ENCODE data around the gene SFXN3.
A peak's percentile ranks its signal among the peaks of the same experiment; 100 is the strongest.

The SFXN3 gene

DNA sequence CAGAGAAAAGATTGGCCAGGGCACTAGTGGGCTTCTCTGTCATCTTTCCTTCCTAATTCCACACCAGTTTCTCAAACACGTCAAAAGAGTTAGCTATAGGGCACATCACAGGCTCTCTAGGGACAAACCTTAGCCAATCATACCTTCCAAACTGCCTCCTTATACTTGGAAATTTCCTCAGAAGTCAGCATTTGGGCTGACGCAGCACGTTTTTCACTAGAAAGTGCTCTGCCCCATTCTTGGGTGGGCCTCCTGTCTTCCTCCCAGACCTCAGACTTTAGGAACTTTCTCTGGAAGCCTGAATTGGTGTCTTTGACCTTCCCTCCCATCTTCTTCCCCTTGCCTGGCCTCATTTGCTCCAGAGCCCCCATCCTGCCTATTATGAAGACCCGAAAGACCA is 11.1 kb downstream of the SFXN3 start:
- no peaks in the 10 kb centered on the region for H3K9me3 ChIP-seq (replicated peaks; ENCODE audit: insufficient read depth, low read length)
- H3K9me2 ChIP-seq (replicated peaks; ENCODE audit: insufficient read depth, low read length) = no peaks in the 10 kb centered on the region
- no peaks in the 10 kb centered on the region for H3K36me3 ChIP-seq (replicated peaks; ENCODE audit: insufficient read depth, low read length)
- H3K4me1 ChIP-seq (ENCODE audit: low read length) = peaks cover 17% of the 10 kb centered on the region
- no peak for DNase-seq
- H3K4me2 ChIP-seq (ENCODE audit: low read depth, low read length) = peak overlapping the region; percentile 75; the same call in 1 of the 2 replicates
- TF ChIP-seq EZH2phosphoT487 (IDR thresholded peaks at IDR 0.05; ENCODE audit: low read length) (no peak), EZH2 (optimal IDR thresholded peaks at IDR 0.05; ENCODE audit: low read depth, low read length) (no peak)
- TF ChIP-seq, protein P1, sequence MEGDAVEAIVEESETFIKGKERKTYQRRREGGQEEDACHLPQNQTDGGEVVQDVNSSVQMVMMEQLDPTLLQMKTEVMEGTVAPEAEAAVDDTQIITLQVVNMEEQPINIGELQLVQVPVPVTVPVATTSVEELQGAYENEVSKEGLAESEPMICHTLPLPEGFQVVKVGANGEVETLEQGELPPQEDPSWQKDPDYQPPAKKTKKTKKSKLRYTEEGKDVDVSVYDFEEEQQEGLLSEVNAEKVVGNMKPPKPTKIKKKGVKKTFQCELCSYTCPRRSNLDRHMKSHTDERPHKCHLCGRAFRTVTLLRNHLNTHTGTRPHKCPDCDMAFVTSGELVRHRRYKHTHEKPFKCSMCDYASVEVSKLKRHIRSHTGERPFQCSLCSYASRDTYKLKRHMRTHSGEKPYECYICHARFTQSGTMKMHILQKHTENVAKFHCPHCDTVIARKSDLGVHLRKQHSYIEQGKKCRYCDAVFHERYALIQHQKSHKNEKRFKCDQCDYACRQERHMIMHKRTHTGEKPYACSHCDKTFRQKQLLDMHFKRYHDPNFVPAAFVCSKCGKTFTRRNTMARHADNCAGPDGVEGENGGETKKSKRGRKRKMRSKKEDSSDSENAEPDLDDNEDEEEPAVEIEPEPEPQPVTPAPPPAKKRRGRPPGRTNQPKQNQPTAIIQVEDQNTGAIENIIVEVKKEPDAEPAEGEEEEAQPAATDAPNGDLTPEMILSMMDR (IDR thresholded peaks at IDR 0.05; ENCODE audit: low read length) = no peak
- H3K27ac ChIP-seq (ENCODE audit: low read length) = no peak overlapping the region
- no peaks in the 10 kb centered on the region for H3K79me2 ChIP-seq (ENCODE audit: low read length)
- H4K20me1 ChIP-seq (ENCODE audit: insufficient read depth, low read length) = no peaks in the 10 kb centered on the region
- H3K4me3 ChIP-seq (ENCODE audit: low read length) = no peak overlapping the region
- H3K9ac ChIP-seq (ENCODE audit: low read length) = no peak overlapping the region; the same call in 1 of the 2 replicates
- no peaks in the 10 kb centered on the region; the same call in 1 of the 2 replicates for H3K27me3 ChIP-seq (replicated peaks; ENCODE audit: insufficient read depth, low read length)
- H2AFZ ChIP-seq (ENCODE audit: low read length) = peak overlapping the region; percentile 68
- H3F3A ChIP-seq (ENCODE audit: insufficient read depth, low read length) = peaks cover 7% of the 10 kb centered on the region; the same call in 1 of the 2 replicates

DNA sequence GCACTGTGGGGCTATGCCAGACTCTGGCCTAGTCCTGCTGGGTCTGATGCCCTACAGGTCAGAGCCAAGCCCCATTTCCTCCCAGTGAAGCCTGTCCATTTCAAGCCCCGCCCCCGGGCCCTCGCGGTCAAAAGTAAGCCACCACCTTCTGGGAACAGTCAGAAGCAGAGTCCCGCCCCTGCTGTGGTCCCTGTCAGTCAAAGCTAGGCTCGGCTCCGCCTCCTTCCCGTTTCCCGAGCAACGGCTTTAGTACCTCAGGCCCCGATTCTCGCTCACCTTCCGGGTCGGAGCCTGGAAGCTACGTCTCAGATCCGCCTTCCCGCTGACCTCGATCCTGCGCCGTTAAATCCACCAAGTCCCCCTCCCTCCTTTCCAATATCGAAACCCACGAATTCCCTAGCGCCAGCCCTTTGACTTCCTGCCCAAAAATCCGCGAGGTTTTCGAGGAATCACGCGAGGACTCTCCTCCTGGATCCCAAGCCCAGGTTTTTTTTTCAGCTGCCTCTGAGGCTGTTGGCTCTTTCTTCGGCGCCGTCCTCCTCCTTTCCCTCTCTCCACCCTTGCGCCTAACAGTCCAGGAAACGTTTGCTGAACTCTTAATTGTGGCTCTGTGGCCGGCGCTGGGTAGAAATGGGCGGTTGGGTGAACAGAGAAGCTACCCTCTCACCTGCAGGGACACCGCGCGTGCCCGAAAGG is 11.8 kb downstream of the SFXN3 start:
- H2AFZ ChIP-seq (ENCODE audit: low read length) = peak overlapping the region; percentile 68

DNA sequence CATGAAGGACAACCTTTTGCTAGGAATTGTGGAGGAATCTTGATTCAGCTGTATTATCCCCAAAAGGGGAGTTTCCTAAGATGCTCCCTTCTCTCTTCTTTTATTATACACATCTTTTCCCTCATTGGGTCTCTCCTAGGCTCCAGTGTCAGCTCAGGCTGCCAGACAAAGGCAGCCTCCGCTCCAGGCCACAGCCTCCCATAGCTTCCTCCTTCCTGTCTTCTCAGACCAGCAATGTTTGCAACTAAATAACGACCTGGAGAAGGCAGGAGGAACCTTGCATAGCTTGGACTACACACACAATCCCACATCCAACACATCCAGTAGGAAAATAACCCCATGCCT is 12.3 kb downstream of the SFXN3 start:
- no peak for DNase-seq
- peak overlapping the region; percentile 16; the same call in 1 of the 2 replicates for H3K27ac ChIP-seq (ENCODE audit: low read length)
- no peaks in the 10 kb centered on the region for H3K79me2 ChIP-seq (ENCODE audit: low read length)
- no peaks in the 10 kb centered on the region for H3K9me3 ChIP-seq (replicated peaks; ENCODE audit: insufficient read depth, low read length)
- TF ChIP-seq EZH2 (optimal IDR thresholded peaks at IDR 0.05; ENCODE audit: low read depth, low read length) (no peak), EZH2phosphoT487 (IDR thresholded peaks at IDR 0.05; ENCODE audit: low read length) (no peak)
- TF ChIP-seq, protein P1 (IDR thresholded peaks at IDR 0.05; ENCODE audit: low read length) = no peak
- peak overlapping the region; percentile 75 for H3K4me2 ChIP-seq (ENCODE audit: low read depth, low read length)
- H3K9me2 ChIP-seq (replicated peaks; ENCODE audit: insufficient read depth, low read length) = no peaks in the 10 kb centered on the region
- no peaks in the 10 kb centered on the region for H3K36me3 ChIP-seq (replicated peaks; ENCODE audit: insufficient read depth, low read length)
- peaks cover 17% of the 10 kb centered on the region for H3K4me1 ChIP-seq (ENCODE audit: low read length)
- peak overlapping the region; percentile 68 for H2AFZ ChIP-seq (ENCODE audit: low read length)
- peak overlapping the region; percentile 67; the same call in 1 of the 2 replicates for H3K9ac ChIP-seq (ENCODE audit: low read length)
- H3K27me3 ChIP-seq (replicated peaks; ENCODE audit: insufficient read depth, low read length) = no peaks in the 10 kb centered on the region; the same call in 1 of the 2 replicates
- no peaks in the 10 kb centered on the region for H4K20me1 ChIP-seq (ENCODE audit: insufficient read depth, low read length)
- H3F3A ChIP-seq (ENCODE audit: insufficient read depth, low read length) = peaks cover 7% of the 10 kb centered on the region; the same call in 1 of the 2 replicates
- H3K4me3 ChIP-seq (ENCODE audit: low read length) = peak overlapping the region; percentile 75

More for the DNA sequence above, 11.8 kb downstream of the SFXN3 start:
- H3K9ac ChIP-seq (ENCODE audit: low read length) = peak overlapping the region; percentile 67
- H4K20me1 ChIP-seq (ENCODE audit: insufficient read depth, low read length) = no peaks in the 10 kb centered on the region
- H3K9me3 ChIP-seq (replicated peaks; ENCODE audit: insufficient read depth, low read length) = no peaks in the 10 kb centered on the region
- peaks cover 17% of the 10 kb centered on the region for H3K4me1 ChIP-seq (ENCODE audit: low read length)
- no peaks in the 10 kb centered on the region for H3K36me3 ChIP-seq (replicated peaks; ENCODE audit: insufficient read depth, low read length)
- no peaks in the 10 kb centered on the region for H3K79me2 ChIP-seq (ENCODE audit: low read length)
- no peaks in the 10 kb centered on the region for H3K9me2 ChIP-seq (replicated peaks; ENCODE audit: insufficient read depth, low read length)
- H3K4me2 ChIP-seq (ENCODE audit: low read depth, low read length) = peak overlapping the region; percentile 75
- H3K4me3 ChIP-seq (ENCODE audit: low read length) = peak overlapping the region; percentile 75
- H3F3A ChIP-seq (ENCODE audit: insufficient read depth, low read length) = peaks cover 7% of the 10 kb centered on the region; the same call in 1 of the 2 replicates
- TF ChIP-seq, protein P1 (IDR thresholded peaks at IDR 0.05; ENCODE audit: low read length) = no peak
- TF ChIP-seq EZH2phosphoT487 (IDR thresholded peaks at IDR 0.05; ENCODE audit: low read length) (no peak), EZH2 (optimal IDR thresholded peaks at IDR 0.05; ENCODE audit: low read depth, low read length) (no peak)
- DNase-seq = peak; percentile 96
- H3K27me3 ChIP-seq (replicated peaks; ENCODE audit: insufficient read depth, low read length) = no peaks in the 10 kb centered on the region; the same call in 1 of the 2 replicates
- H3K27ac ChIP-seq (ENCODE audit: low read length) = peak overlapping the region; percentile 16; the same call in 1 of the 2 replicates
